IMR-90 (cell line): Measurements from ENCODE around the gene FAM131C. TPM values are rescaled to one million over a fixed set of nuclear protein-coding genes. Genes with fewer than 3 reads are reported as not detected.

Experiments
- ATAC-seq: fragments of 200-7000 bp; cut with Tn5 transposase; 2 replicates; pipeline ENCODE4 v1.9.1; 2020; ENCODE audit warnings: low read depth, mild to moderate bottlenecking, moderate library complexity
- BruUV-seq: library from RNA; stranded (reverse); fragments of 400-500 nt; replicated peaks from 2 replicates; lab custom pipeline; 2021; lab: Mats Ljungman, UMichigan
- CTCF ChIA-PET: fragments of 300-600 bp; formaldehyde crosslinking; extraction: SDS; loops from one replicate; lab custom pipeline; 2021; ENCODE audit warnings: antibody characterized with exemption; lab: Yijun Ruan, JAX
- POLR2A ChIA-PET: fragments of 300-600 bp; sonication (Branson Sonifier 250); formaldehyde crosslinking; loops from one replicate; lab custom pipeline; 2022; ENCODE audit warnings: antibody characterized with exemption; ENCODE audit not compliant: unreplicated experiment; lab: Charles Lee
- DNase-seq: peaks from one replicate; pipeline ENCODE4 v3.0.0; 2013
- H2AFZ ChIP-seq: replicated peaks from 2 replicates; pipeline ENCODE3; 2013; ENCODE audit warnings: low read length, mild to moderate bottlenecking; ENCODE audit not compliant: poor library complexity
- H2AK5ac ChIP-seq: 2 replicates; pipeline ENCODE4 v1.6.1; 2013; ENCODE audit warnings: low read depth, low read length, inconsistent platforms
- H2AK9ac ChIP-seq: replicated peaks from 2 replicates; pipeline ENCODE3; 2013; ENCODE audit warnings: mild to moderate bottlenecking, low read depth, low read length, moderate library complexity; ENCODE audit not compliant: poor library complexity
- H2BK120ac ChIP-seq: 2 replicates; pipeline ENCODE4 v1.6.1; 2013; ENCODE audit warnings: low read depth, low read length, inconsistent platforms
- H2BK15ac ChIP-seq: 3 replicates; pipeline ENCODE4 v1.6.1; 2013; ENCODE audit warnings: low read depth, low read length, inconsistent platforms
- H2BK20ac ChIP-seq: 2 replicates; pipeline ENCODE4 v1.6.1; 2013; ENCODE audit warnings: low read depth, mild to moderate bottlenecking, inconsistent platforms, low read length, moderate library complexity
- H2BK5ac ChIP-seq: 2 replicates; pipeline ENCODE4 v1.6.1; 2013; ENCODE audit warnings: mild to moderate bottlenecking, low read depth, low read length, inconsistent platforms; ENCODE audit not compliant: poor library complexity, severe bottlenecking
- H3K14ac ChIP-seq: replicated peaks from 2 replicates; pipeline ENCODE4 v1.6.1; 2013; ENCODE audit warnings: low read depth, low read length, inconsistent platforms
- H3K18ac ChIP-seq: 2 replicates; pipeline ENCODE4 v1.6.1; 2013; ENCODE audit warnings: low read depth, low read length, control low read depth
- H3K23ac ChIP-seq: 2 replicates; pipeline ENCODE4 v1.6.1; 2013; ENCODE audit warnings: low read depth, low read length, inconsistent platforms
- H3K27ac ChIP-seq: 2 replicates; pipeline ENCODE4 v1.5.1; 2013; ENCODE audit warnings: mild to moderate bottlenecking, control low read depth, low read length; ENCODE audit not compliant: insufficient read depth
- H3K27me3 ChIP-seq: 2 replicates; pipeline ENCODE4 v1.6.1; 2013; ENCODE audit warnings: low read length; ENCODE audit not compliant: control insufficient read depth, insufficient read depth
- H3K36me3 ChIP-seq: 2 replicates; pipeline ENCODE4 v1.6.1; 2013; ENCODE audit warnings: low read length, mixed read lengths; ENCODE audit not compliant: control insufficient read depth, insufficient read depth
- H3K4ac ChIP-seq: 2 replicates; pipeline ENCODE4 v1.6.1; 2013; ENCODE audit warnings: low read depth, low read length, inconsistent platforms
- H3K4me1 ChIP-seq: 2 replicates; pipeline ENCODE4 v1.6.1; 2013; ENCODE audit warnings: low read length, mixed read lengths; ENCODE audit not compliant: control insufficient read depth, insufficient read depth
- H3K4me2 ChIP-seq: 2 replicates; pipeline ENCODE4 v1.6.1; 2013; ENCODE audit warnings: low read depth, mild to moderate bottlenecking, control low read depth, low read length, moderate library complexity
- H3K4me3 ChIP-seq: 2 replicates; pipeline ENCODE4 v1.5.1; 2013; ENCODE audit warnings: low read depth, mild to moderate bottlenecking, control low read depth, low read length, moderate library complexity; ENCODE audit not compliant: insufficient read depth
- H3K56ac ChIP-seq: 2 replicates; pipeline ENCODE4 v1.6.1; 2013; ENCODE audit warnings: low read length, inconsistent platforms; ENCODE audit not compliant: insufficient read depth; ENCODE audit errors: extremely low read depth
- H3K79me1 ChIP-seq, 2 experiments: 2 replicates each; pipeline ENCODE4 v1.6.1; 2013; ENCODE audit warnings: low read length in 2 of 2, inconsistent platforms in 1 of 2, low read depth in 1 of 2
- H3K9ac ChIP-seq: 2 replicates; pipeline ENCODE4 v1.6.1; 2013; ENCODE audit warnings: low read depth, low read length, control low read depth
- H3K9me1 ChIP-seq: 2 replicates; pipeline ENCODE4 v1.6.1; 2013; ENCODE audit warnings: low read length, inconsistent platforms; ENCODE audit not compliant: insufficient read depth
- H3K9me3 ChIP-seq: 2 replicates; pipeline ENCODE4 v1.6.1; 2013; ENCODE audit warnings: low read length; ENCODE audit not compliant: control insufficient read depth, insufficient read depth
- H4K20me1 ChIP-seq: 2 replicates; pipeline ENCODE4 v1.6.1; 2013; ENCODE audit warnings: low read length, inconsistent platforms; ENCODE audit not compliant: insufficient read depth
- H4K5ac ChIP-seq: 2 replicates; pipeline ENCODE4 v1.6.1; 2013; ENCODE audit warnings: mild to moderate bottlenecking, low read depth, low read length, control low read depth
- H4K8ac ChIP-seq, 2 experiments: 2 replicates each; pipeline ENCODE4 v1.6.1; 2013; ENCODE audit warnings: low read depth in 2 of 2, low read length in 2 of 2, control low read depth in 1 of 2, inconsistent platforms in 1 of 2
- H4K91ac ChIP-seq: 2 replicates; pipeline ENCODE4 v1.6.1; 2013; ENCODE audit warnings: low read depth, low read length, inconsistent platforms; ENCODE audit not compliant: insufficient read depth
- RAD21 ChIP-seq: IDR thresholded peaks from 2 replicates; pipeline ENCODE4 v1.6.1; 2012; ENCODE audit warnings: low read length, improper control_type of control experiment
- SMC3 ChIP-seq: fragments of 150-350 bp; IDR thresholded peaks from 2 replicates; pipeline ENCODE4 v1.6.1; 2016; ENCODE audit warnings: low read depth, mild to moderate bottlenecking, antibody characterized with exemption, low read length, moderate library complexity
- WGBS, 2 experiments: methylation state at CpG; one replicate each; pipeline versions ENCODE4 v1.1.5 to v1.1.7; 2013; ENCODE audit warnings: missing lambda C conversion rate in 2 of 2; ENCODE audit not compliant: insufficient read length in 1 of 2; ENCODE audit errors: extremely low coverage in 2 of 2; 5-methylcytosine and 5-hydroxymethylcytosine counted together
- dilution Hi-C: fragments of 300-500 bp; cut with HindIII; formaldehyde crosslinking; loops from one replicate; pipeline ENCODE4 v1.14.3; 2018; ENCODE audit warnings: low sequenced_read_pairs; ENCODE audit not compliant: unreplicated experiment
- in situ Hi-C: fragments of 300-500 bp; cut with MboI; formaldehyde crosslinking; loops from 3 replicates; pipeline ENCODE4 v1.14.3; 2019; ENCODE audit warnings: low sequenced_read_pairs, inconsistent platforms, mixed read lengths
- intact Hi-C: fragments of 100-400 bp; cut with micrococcal nuclease; formaldehyde crosslinking; loops from 2 replicates; pipeline ENCODE4 v1.10.0; 2022
- polyA plus RNA-seq, 3 experiments: library from polyadenylated mRNA; depleted of rRNA; stranded (reverse); fragments of >200 nt; gene quantifications; 2 replicates each; pipeline ENCODE4 v1.2.3, GENCODE V29; 2012; ENCODE audit warnings: low replicate concordance in 1 of 3
- total RNA-seq: library from RNA; depleted of rRNA; stranded (reverse); fragments of >200 nt; gene quantifications from 2 replicates; pipeline ENCODE4 v1.2.3, GENCODE V29; 2012

Gene FAM131C
- total and polyA plus RNA-seq, 2 of the 4 experiments (the other 2 are of a cell fraction): 0.18 to 1.0 TPM

DNA sequence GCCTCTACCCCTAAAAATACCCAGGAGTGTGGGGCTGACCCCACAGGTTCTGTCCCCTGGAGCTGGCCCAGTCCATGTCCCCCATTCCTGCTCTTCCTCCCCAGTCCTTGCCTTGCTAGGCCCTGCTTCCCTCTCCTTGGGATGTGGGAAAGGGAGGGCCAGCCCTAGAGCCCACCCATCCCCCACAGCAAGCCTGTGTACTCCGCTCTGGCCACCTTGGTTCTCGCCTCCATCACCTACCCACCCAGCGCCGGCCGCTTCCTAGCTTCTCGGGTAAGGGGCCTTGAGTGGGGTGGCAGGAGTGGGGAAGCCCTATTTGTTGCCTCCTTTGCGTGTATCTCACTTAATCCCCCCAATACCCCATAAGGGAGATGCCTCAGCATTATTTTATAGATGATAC is 23.1 kb downstream of the FAM131C start:
- TF ChIP-seq SMC3: no peak
- no peak for TF ChIP-seq RAD21
- no peaks in the 10 kb centered on the region for H3K79me1 ChIP-seq
- no peaks in the 10 kb centered on the region for H3K36me3 ChIP-seq
- H3K9me1 ChIP-seq: no peaks in the 10 kb centered on the region
- intact Hi-C loops: no loop called here
- no peak overlapping the region for H3K9ac ChIP-seq
- H3K27ac ChIP-seq: no peak overlapping the region
- H4K91ac ChIP-seq: no peak overlapping the region
- no peak overlapping the region for H3K18ac ChIP-seq
- POLR2A ChIA-PET: no interaction called here
- H4K5ac ChIP-seq: no peak overlapping the region
- H3K9me3 ChIP-seq: no peaks in the 10 kb centered on the region
- H3K56ac ChIP-seq: no peak overlapping the region
- peaks cover 23% of the 10 kb centered on the region; the same call in 1 of the 2 replicates for H3K27me3 ChIP-seq
- H2AFZ ChIP-seq: no peak overlapping the region
- ATAC-seq (no peak), DNase-seq (no peak)
- H3K4ac ChIP-seq: no peak overlapping the region
- no peaks in the 10 kb centered on the region for H3K4me1 ChIP-seq
- H4K8ac ChIP-seq: no peak overlapping the region
- no peak overlapping the region for H2BK20ac ChIP-seq
- no peak overlapping the region for H2AK9ac ChIP-seq
- dilution Hi-C loops: no loop called here
- H4K20me1 ChIP-seq: no peaks in the 10 kb centered on the region
- H3K14ac ChIP-seq: no peak overlapping the region
- H2AK5ac ChIP-seq: no peak overlapping the region
- H2BK15ac ChIP-seq: no peak overlapping the region
- no peak overlapping the region for H3K23ac ChIP-seq
- no TSS peak for BruUV-seq
- no CpG with 5 or more reads among the region's 7 CpGs for WGBS, 2 experiments
- no peak overlapping the region for H2BK5ac ChIP-seq
- CTCF ChIA-PET: no interaction called here
- in situ Hi-C loops: no loop called here
- H3K4me2 ChIP-seq: no peak overlapping the region
- no peak overlapping the region for H3K4me3 ChIP-seq
- H2BK120ac ChIP-seq: no peak overlapping the region
